ENCODE data around the gene GPC5. TPM values are rescaled to one million over a fixed set of nuclear protein-coding genes. Genes with fewer than 3 reads are reported as not detected.
A peak's percentile ranks its signal among the peaks of the same experiment; 100 is the strongest.
"Not testable (repeated sequence)": the region's sequence is repeated elsewhere in the genome, so short reads cannot be mapped to it uniquely, and the experiment has no call there.

Gene GPC5
- total and polyA plus RNA-seq, 9 of the 15 experiments (the other 6 are each of a cell fraction or from before 2014, with no cell fraction given) = 0.18 to 0.27 TPM; not detected in 7

DNA sequence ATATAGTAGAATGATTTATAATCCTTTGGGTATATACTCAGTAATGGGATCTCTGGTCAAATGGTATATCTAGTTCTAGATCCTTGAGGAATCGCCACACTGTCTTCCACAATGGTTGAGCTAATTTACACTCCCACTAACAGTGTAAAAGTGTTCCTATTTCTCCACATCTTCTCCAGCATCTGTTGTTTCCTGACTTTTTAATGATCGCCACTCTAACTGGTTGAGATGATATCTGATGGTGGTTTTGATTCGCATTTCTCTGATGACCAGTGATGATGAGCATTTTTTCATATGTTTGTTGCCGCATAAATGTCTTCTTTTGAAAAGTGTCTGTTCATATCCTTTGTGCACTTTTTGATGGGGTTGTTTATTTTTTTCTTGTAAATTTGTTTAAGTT is 1140.7 kb downstream of the GPC5 start:
- WGBS (ENCODE audit: insufficient coverage, low coverage, missing lambda C conversion rate) = 19% methylated on average over 4 of the region's 4 CpGs
- H3K4me1 ChIP-seq (replicated peaks in 1 of 2; ENCODE audit: control insufficient read depth in 2 of 2, insufficient read depth in 2 of 2, low read length in 2 of 2); H3K79me2 ChIP-seq (ENCODE audit: control insufficient read depth, insufficient read depth, low read length); in situ Hi-C loops (cut with MboI); H2AFZ ChIP-seq (ENCODE audit: low read depth, low read length); H3K27me3 ChIP-seq (ENCODE audit: control insufficient read depth in 2 of 2, insufficient read depth in 2 of 2, low read length in 2 of 2); H3K4me3 ChIP-seq; H3K9ac ChIP-seq (ENCODE audit: insufficient read depth in 1 of 2, low read depth in 2 of 2, low read length in 2 of 2); BruUV-seq (replicated peaks); ATAC-seq; DNase-seq (ENCODE audit: extremely low read depth in 1 of 4, low spot score in 3 of 4); CTCF ChIA-PET (ENCODE audit: low intra/inter-chr PET ratio); H3K27ac ChIP-seq (ENCODE audit: extremely low read depth, low read depth, low read length); H4K20me1 ChIP-seq (replicated peaks; ENCODE audit: control insufficient read depth, insufficient read depth, low read length); FAIRE-seq; H3K9me3 ChIP-seq (replicated peaks; ENCODE audit: control insufficient read depth, insufficient read depth, low read depth, low read length); H3K4me2 ChIP-seq (ENCODE audit: insufficient read depth, low read length); H3K36me3 ChIP-seq (ENCODE audit: control insufficient read depth, insufficient read depth, low read length); H3K9me1 ChIP-seq (ENCODE audit: control insufficient read depth, insufficient read depth, low read length): not testable (repeated sequence)
- TF ChIP-seq NCOR1 (IDR thresholded peaks at IDR 0.05) = 0 out of 2 replicates have a peak, but pooled peaks have one; percentile 7
- TF ChIP-seq OTX1 (CRISPR knock-in tag; IDR thresholded peaks at IDR 0.05) = 0 out of 2 replicates have a peak, but pooled peaks have one; percentile 56
- 0 out of 2 replicates have a peak, but pooled peaks have one; percentile 52 for TF ChIP-seq RFX7 (CRISPR knock-in tag; IDR thresholded peaks at IDR 0.05)
- TF ChIP-seq ZNF785 (CRISPR knock-in tag; IDR thresholded peaks at IDR 0.05) = peak; percentile 56; the same call in 1 of the 2 replicates
- TF ChIP-seq FOXJ3 (CRISPR knock-in tag; IDR thresholded peaks at IDR 0.05) = 0 out of 2 replicates have a peak, but pooled peaks have one; percentile 33
- intact Hi-C loops (cut with micrococcal nuclease) = loop anchor here (10.0 kb wide), 1 partner anchor 666 kb away; no protein-coding TSS in a partner anchor
- POLR2A ChIA-PET = interaction anchor here (0.7 kb wide), 1 partner anchor 15 kb away, joined by 3 read pairs; no protein-coding TSS in a partner anchor

DNA sequence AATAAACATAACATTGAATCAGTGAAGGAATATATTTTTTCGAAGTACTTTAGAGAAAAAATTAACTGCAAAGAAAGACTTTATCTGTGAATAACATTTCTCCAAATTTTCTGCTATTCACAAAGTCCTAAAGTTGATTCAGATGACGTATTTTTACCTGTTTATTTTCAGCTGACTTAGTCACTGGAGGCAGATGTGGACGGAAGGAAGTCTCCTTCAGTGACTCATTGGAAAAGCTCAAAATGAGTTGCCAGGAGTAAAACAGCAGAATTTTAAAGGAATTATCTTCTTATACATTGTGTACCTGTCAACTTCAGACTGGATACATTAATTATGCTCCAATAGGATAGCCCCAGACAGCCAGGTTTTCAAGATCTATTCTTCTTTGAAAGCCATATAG is 1148.8 kb downstream of the GPC5 start:
- DNase-seq (ENCODE audit: extremely low read depth in 1 of 4, low spot score in 3 of 4) = no peak
- Histone ChIP-seq H4K20me1 (replicated peaks; ENCODE audit: control insufficient read depth, insufficient read depth, low read length) (no peaks in the 10 kb centered on the region), H3K27me3 (ENCODE audit: control insufficient read depth in 2 of 2, insufficient read depth in 2 of 2, low read length in 2 of 2) (no peaks in the 10 kb centered on the region), H3K9me3 (replicated peaks; ENCODE audit: control insufficient read depth, insufficient read depth, low read depth, low read length) (no peaks in the 10 kb centered on the region; the same call in 1 of the 2 replicates), H3K79me2 (ENCODE audit: control insufficient read depth, insufficient read depth, low read length) (no peaks in the 10 kb centered on the region), H3K9me1 (ENCODE audit: control insufficient read depth, insufficient read depth, low read length) (no peaks in the 10 kb centered on the region), H3K36me3 (ENCODE audit: control insufficient read depth, insufficient read depth, low read length) (no peaks in the 10 kb centered on the region), H2AFZ (ENCODE audit: low read depth, low read length) (no peak overlapping the region), H3K4me1 (replicated peaks in 1 of 2; ENCODE audit: control insufficient read depth in 2 of 2, insufficient read depth in 2 of 2, low read length in 2 of 2) (no peaks in the 10 kb centered on the region), H3K27ac (ENCODE audit: extremely low read depth, low read depth, low read length) (no peak overlapping the region), H3K4me3 (no peak overlapping the region), H3K4me2 (ENCODE audit: insufficient read depth, low read length) (no peak overlapping the region), H3K9ac (ENCODE audit: insufficient read depth in 1 of 2, low read depth in 2 of 2, low read length in 2 of 2) (no peak overlapping the region)
- in situ Hi-C loops (cut with MboI) = no loop called here
- no peak for FAIRE-seq
- TF ChIP-seq CBFA2T2 (conservative IDR thresholded peaks at IDR 0.05) = no peak
- TF ChIP-seq ZNF655 (CRISPR knock-in tag; IDR thresholded peaks at IDR 0.05) = 0 out of 2 replicates have a peak, but pooled peaks have one; percentile 62
- TF ChIP-seq, protein P1, sequence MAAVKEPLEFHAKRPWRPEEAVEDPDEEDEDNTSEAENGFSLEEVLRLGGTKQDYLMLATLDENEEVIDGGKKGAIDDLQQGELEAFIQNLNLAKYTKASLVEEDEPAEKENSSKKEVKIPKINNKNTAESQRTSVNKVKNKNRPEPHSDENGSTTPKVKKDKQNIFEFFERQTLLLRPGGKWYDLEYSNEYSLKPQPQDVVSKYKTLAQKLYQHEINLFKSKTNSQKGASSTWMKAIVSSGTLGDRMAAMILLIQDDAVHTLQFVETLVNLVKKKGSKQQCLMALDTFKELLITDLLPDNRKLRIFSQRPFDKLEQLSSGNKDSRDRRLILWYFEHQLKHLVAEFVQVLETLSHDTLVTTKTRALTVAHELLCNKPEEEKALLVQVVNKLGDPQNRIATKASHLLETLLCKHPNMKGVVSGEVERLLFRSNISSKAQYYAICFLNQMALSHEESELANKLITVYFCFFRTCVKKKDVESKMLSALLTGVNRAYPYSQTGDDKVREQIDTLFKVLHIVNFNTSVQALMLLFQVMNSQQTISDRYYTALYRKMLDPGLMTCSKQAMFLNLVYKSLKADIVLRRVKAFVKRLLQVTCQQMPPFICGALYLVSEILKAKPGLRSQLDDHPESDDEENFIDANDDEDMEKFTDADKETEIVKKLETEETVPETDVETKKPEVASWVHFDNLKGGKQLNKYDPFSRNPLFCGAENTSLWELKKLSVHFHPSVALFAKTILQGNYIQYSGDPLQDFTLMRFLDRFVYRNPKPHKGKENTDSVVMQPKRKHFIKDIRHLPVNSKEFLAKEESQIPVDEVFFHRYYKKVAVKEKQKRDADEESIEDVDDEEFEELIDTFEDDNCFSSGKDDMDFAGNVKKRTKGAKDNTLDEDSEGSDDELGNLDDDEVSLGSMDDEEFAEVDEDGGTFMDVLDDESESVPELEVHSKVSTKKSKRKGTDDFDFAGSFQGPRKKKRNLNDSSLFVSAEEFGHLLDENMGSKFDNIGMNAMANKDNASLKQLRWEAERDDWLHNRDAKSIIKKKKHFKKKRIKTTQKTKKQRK (IDR thresholded peaks at IDR 0.05; ENCODE audit: borderline replicate concordance, low read depth, low read length) = no peak
- ATAC-seq = no peak
- ChIA-PET CTCF (ENCODE audit: low intra/inter-chr PET ratio) (no interaction called here), POLR2A (no interaction called here)
- intact Hi-C loops (cut with micrococcal nuclease) = no loop called here
- 1% methylated on average over 3 of the region's 3 CpGs for WGBS (ENCODE audit: insufficient coverage, low coverage, missing lambda C conversion rate)
- no TSS peak for BruUV-seq (replicated peaks)
